Endothelial cell (in vitro differentiated cells): ENCODE results near the gene COBLL1. TPM values are rescaled to one million over a fixed set of nuclear protein-coding genes. Genes with fewer than 3 reads are reported as not detected.

Experiments
- DNase-seq: peaks from one replicate; pipeline ENCODE4 v3.0.0; 2021; ENCODE audit warnings: low spot score
- H3K27ac Mint-ChIP-seq: one replicate; pipeline ENCODE4 v1.8.0; 2021; ENCODE audit warnings: mixed read lengths, inconsistent platforms; ENCODE audit not compliant: unreplicated experiment
- H3K27me3 Mint-ChIP-seq: one replicate; pipeline ENCODE4 v1.8.0; 2021; ENCODE audit warnings: mild to moderate bottlenecking, moderate library complexity, mixed read lengths, inconsistent platforms; ENCODE audit not compliant: unreplicated experiment
- H3K36me3 Mint-ChIP-seq: one replicate; pipeline ENCODE4 v1.8.0; 2021; ENCODE audit warnings: mild to moderate bottlenecking, low read depth, mixed read lengths, inconsistent platforms; ENCODE audit not compliant: unreplicated experiment
- H3K4me1 Mint-ChIP-seq: one replicate; pipeline ENCODE4 v1.8.0; 2021; ENCODE audit warnings: mild to moderate bottlenecking, mixed read lengths, inconsistent platforms; ENCODE audit not compliant: unreplicated experiment
- H3K4me3 Mint-ChIP-seq: one replicate; pipeline ENCODE4 v1.8.0; 2021; ENCODE audit warnings: mild to moderate bottlenecking, mixed read lengths, inconsistent platforms; ENCODE audit not compliant: unreplicated experiment
- H3K9me3 Mint-ChIP-seq: one replicate; pipeline ENCODE4 v1.8.0; 2021; ENCODE audit warnings: mixed read lengths, inconsistent platforms; ENCODE audit not compliant: unreplicated experiment
- total RNA-seq: library from RNA; stranded (reverse); fragmentation: NEBNext Ultra II Directional; extraction: Animal tissue kit (Norgen Biotek cat#: 25700); gene quantifications from one replicate; pipeline ENCODE4 v1.2.1, GENCODE V29; 2021; ENCODE audit not compliant: unreplicated experiment
- TF ChIP-seq, protein P1 (sequence below): fragments of 200-600 bp; sonication (generic); IDR thresholded peaks from one replicate; pipeline ENCODE4 v1.5.0; 2021; ENCODE audit warnings: antibody characterized with exemption; ENCODE audit not compliant: unreplicated experiment

The COBLL1 gene
- total RNA-seq, 1 donor from 2014 or later: 46.6 TPM

DNA sequence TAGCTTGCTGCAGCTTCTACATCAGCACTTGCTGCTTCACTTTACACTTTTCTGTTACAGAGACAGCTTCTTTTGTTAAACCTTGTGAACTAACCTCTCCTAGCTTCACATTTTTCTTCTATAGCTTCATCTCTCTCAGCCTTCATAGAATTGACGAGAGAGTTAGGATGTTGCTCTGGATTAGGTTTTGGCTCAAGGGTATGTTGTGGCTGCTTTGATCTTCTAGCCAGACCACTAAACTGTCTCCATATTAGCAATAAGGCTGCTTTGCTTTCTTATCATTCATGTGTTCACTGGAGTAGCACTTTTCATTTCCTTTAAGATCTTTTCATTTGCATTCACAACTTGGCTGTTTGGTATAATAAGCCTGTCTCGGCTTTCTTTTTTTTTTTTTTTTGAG lies 174.1 kb downstream of the COBLL1 start:
- Mint-ChIP-seq H3K4me3 (no peak overlapping the region), H3K27ac (no peak overlapping the region), H3K27me3 (no peaks in the 10 kb centered on the region), H3K36me3 (no peaks in the 10 kb centered on the region), H3K4me1 (no peaks in the 10 kb centered on the region), H3K9me3 (no peaks in the 10 kb centered on the region)
- no peak for DNase-seq
- TF ChIP-seq, protein P1, sequence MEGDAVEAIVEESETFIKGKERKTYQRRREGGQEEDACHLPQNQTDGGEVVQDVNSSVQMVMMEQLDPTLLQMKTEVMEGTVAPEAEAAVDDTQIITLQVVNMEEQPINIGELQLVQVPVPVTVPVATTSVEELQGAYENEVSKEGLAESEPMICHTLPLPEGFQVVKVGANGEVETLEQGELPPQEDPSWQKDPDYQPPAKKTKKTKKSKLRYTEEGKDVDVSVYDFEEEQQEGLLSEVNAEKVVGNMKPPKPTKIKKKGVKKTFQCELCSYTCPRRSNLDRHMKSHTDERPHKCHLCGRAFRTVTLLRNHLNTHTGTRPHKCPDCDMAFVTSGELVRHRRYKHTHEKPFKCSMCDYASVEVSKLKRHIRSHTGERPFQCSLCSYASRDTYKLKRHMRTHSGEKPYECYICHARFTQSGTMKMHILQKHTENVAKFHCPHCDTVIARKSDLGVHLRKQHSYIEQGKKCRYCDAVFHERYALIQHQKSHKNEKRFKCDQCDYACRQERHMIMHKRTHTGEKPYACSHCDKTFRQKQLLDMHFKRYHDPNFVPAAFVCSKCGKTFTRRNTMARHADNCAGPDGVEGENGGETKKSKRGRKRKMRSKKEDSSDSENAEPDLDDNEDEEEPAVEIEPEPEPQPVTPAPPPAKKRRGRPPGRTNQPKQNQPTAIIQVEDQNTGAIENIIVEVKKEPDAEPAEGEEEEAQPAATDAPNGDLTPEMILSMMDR: no peak

DNA sequence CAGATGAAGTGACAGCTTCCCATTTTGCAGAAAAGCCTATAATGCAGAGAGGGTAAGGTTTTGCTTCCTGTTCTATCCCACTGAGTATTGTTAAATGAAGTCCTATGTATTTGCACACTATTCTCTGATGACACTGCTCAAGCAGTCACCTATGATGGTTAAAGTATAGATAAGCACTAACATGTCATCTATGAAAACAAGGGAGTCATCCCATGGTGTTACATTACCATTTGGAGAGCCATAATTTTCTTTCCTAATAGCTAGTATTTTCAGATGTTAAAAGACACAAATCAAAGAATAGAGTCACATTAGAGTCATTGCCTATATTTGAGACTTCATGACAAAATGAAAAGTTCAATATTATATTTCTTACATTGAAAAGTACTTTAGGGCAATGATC lies 177.6 kb downstream of the COBLL1 start:
- no peak for DNase-seq
- Mint-ChIP-seq H3K27me3 (no peaks in the 10 kb centered on the region), H3K36me3 (no peaks in the 10 kb centered on the region), H3K4me3 (no peak overlapping the region), H3K9me3 (no peaks in the 10 kb centered on the region), H3K4me1 (no peaks in the 10 kb centered on the region), H3K27ac (no peak overlapping the region)
- TF ChIP-seq, protein P1: no peak

DNA sequence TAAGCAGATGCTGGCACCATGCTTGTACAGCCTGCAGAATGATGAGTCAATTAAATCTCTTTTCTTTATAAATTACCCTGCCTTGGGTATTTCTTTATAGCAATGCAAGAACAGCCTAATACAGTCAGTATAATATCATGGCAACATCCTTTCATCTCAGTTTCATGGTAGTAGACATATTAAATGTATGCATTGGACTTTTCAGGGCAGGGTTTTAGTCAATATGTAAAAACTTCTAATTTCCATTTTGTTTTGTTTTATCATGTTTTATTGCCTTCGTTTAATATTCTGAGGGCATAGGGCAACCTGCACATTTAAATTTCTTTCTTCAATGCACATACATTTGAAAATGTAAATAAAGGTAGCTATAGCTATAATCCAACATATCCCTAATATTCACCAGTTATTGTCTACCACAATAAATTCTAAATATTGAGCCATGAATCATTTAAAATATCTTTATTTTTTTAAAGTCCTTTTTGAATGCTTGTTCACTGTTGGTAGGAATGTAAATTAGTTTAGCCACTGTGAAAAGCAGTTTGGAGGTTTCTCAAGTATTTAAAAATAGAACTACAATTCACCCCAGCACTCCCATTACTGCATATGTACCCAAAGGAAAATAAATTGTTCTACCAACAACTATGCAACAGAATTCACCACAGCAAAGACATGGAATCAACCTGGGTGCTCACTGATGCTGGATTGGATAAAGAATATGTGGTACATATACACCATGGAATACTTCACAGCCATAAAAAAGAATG lies 178.6 kb downstream of the COBLL1 start:
- Mint-ChIP-seq H3K4me3 (no peak overlapping the region), H3K27me3 (no peaks in the 10 kb centered on the region), H3K9me3 (no peaks in the 10 kb centered on the region), H3K36me3 (peaks cover 7% of the 10 kb centered on the region), H3K27ac (no peak overlapping the region), H3K4me1 (no peaks in the 10 kb centered on the region)
- DNase-seq: no peak
- TF ChIP-seq, protein P1: no peak

DNA sequence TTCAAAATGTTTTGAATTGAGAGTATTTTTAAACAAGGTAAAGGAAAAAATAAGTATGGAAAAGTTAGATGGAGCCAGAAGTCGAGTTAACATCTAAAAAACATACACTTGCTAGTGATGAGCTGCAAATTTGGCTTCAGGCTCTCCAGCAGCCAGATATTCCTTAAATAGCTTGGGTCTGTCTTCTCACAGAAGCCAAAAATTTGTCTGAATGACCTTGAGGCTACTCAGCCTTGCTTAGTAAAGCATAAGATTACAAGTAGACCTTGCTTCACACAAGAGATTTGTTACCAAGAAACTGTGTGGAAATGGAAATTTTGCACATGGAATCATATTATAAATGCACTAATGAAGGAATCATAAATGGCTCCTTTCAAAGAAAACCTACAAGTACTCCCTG lies 179.6 kb downstream of the COBLL1 start:
- H3K27ac Mint-ChIP-seq: no peak overlapping the region
- TF ChIP-seq, protein P1: no peak
- no peaks in the 10 kb centered on the region for H3K9me3 Mint-ChIP-seq
- H3K36me3 Mint-ChIP-seq: peaks cover 12% of the 10 kb centered on the region
- no peaks in the 10 kb centered on the region for H3K4me1 Mint-ChIP-seq
- DNase-seq: no peak
- no peaks in the 10 kb centered on the region for H3K27me3 Mint-ChIP-seq
- no peak overlapping the region for H3K4me3 Mint-ChIP-seq

DNA sequence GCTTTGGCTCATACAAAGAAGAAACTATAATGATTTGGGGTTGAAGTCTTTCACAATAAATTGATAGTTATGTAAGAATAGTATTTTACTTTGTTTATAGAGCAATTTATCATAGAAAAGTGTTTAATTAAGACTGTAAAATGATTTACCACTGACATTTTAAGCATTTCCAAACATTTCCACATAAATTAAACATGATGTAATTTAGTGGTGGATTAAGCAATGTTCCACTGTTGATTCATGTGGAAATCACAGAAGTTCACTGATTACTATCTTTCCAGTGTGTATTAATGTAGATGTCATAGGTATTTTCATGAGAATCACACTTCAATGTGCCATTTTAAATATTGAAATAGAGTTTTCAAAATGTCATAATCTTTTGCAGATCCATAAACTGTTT lies 180.3 kb downstream of the COBLL1 start:
- no peak overlapping the region for H3K4me3 Mint-ChIP-seq
- peaks cover 12% of the 10 kb centered on the region for H3K36me3 Mint-ChIP-seq
- TF ChIP-seq, protein P1: no peak
- H3K9me3 Mint-ChIP-seq: no peaks in the 10 kb centered on the region
- H3K27me3 Mint-ChIP-seq: no peaks in the 10 kb centered on the region
- no peak for DNase-seq
- no peak overlapping the region for H3K27ac Mint-ChIP-seq
- no peaks in the 10 kb centered on the region for H3K4me1 Mint-ChIP-seq
